ENCODE results near the gene MYPN.
"Not testable (repeated sequence)": the region's sequence is repeated elsewhere in the genome, so short reads cannot be mapped to it uniquely, and the experiment has no call there.

Gene MYPN

GRCh38 chr10:68184546-68184945 is 75.3 kb downstream of the MYPN start:
- no peak overlapping the region; the same call in 1 of the 2 replicates for H3K9ac ChIP-seq (ENCODE audit: low read depth, low read length)
- H3K4me1 ChIP-seq (ENCODE audit: insufficient read depth, low read length): peaks cover 4% of the 10 kb centered on the region; the same call in 1 of the 2 replicates
- H3K36me3 ChIP-seq (ENCODE audit: insufficient read depth, low read length): no peaks in the 10 kb centered on the region
- H3K9me3 ChIP-seq (ENCODE audit: control insufficient read depth, insufficient read depth, low read length): no peaks in the 10 kb centered on the region

GRCh38 chr10:68185085-68185484 is 75.8 kb downstream of the MYPN start:
- Histone ChIP-seq H3K4me1 (ENCODE audit: insufficient read depth, low read length) (peaks cover 4% of the 10 kb centered on the region; the same call in 1 of the 2 replicates), H3K9ac (ENCODE audit: low read depth, low read length) (no peak overlapping the region), H3K9me3 (ENCODE audit: control insufficient read depth, insufficient read depth, low read length) (no peaks in the 10 kb centered on the region), H3K36me3 (ENCODE audit: insufficient read depth, low read length) (no peaks in the 10 kb centered on the region)

GRCh38 chr10:68188835-68189234 is 79.5 kb downstream of the MYPN start:
- Histone ChIP-seq H3K36me3 (ENCODE audit: insufficient read depth, low read length) (no peaks in the 10 kb centered on the region), H3K9ac (ENCODE audit: low read depth, low read length) (no peak overlapping the region), H3K9me3 (ENCODE audit: control insufficient read depth, insufficient read depth, low read length) (no peaks in the 10 kb centered on the region), H3K4me1 (ENCODE audit: insufficient read depth, low read length) (peaks cover 4% of the 10 kb centered on the region; the same call in 1 of the 2 replicates)

GRCh38 chr10:68192113-68192512 is 82.8 kb downstream of the MYPN start:
- Histone ChIP-seq H3K4me1 (ENCODE audit: insufficient read depth, low read length) (no peaks in the 10 kb centered on the region), H3K36me3 (ENCODE audit: insufficient read depth, low read length) (no peaks in the 10 kb centered on the region), H3K9me3 (ENCODE audit: control insufficient read depth, insufficient read depth, low read length) (no peaks in the 10 kb centered on the region)

GRCh38 chr10:68194290-68194689 is 85.0 kb downstream of the MYPN start:
- H3K4me1 ChIP-seq (ENCODE audit: insufficient read depth, low read length): no peaks in the 10 kb centered on the region
- H3K9ac ChIP-seq (ENCODE audit: low read depth, low read length): no peak overlapping the region
- H3K36me3 ChIP-seq (ENCODE audit: insufficient read depth, low read length): no peaks in the 10 kb centered on the region
- no peaks in the 10 kb centered on the region for H3K9me3 ChIP-seq (ENCODE audit: control insufficient read depth, insufficient read depth, low read length)

More at GRCh38 chr10:68192113-68192512, 82.8 kb downstream of the MYPN start:
- H3K9ac ChIP-seq (ENCODE audit: low read depth, low read length): no peak overlapping the region

- H3K9ac ChIP-seq (ENCODE audit: low read depth, low read length); H3K36me3 ChIP-seq (ENCODE audit: insufficient read depth, low read length); H3K9me3 ChIP-seq (ENCODE audit: control insufficient read depth, insufficient read depth, low read length); H3K4me1 ChIP-seq (ENCODE audit: insufficient read depth, low read length): not testable (repeated sequence)
These were observed 86.5 kb downstream of the MYPN start for GRCh38 chr10:68195776-68196175.

- Histone ChIP-seq H3K9me3 (ENCODE audit: control insufficient read depth, insufficient read depth, low read length) (no peaks in the 10 kb centered on the region), H3K9ac (ENCODE audit: low read depth, low read length) (no peak overlapping the region), H3K4me1 (ENCODE audit: insufficient read depth, low read length) (no peaks in the 10 kb centered on the region), H3K36me3 (ENCODE audit: insufficient read depth, low read length) (no peaks in the 10 kb centered on the region)
These were observed 87.4 kb downstream of the MYPN start for GRCh38 chr10:68196701-68197100.

- H3K4me1 ChIP-seq (ENCODE audit: insufficient read depth, low read length): no peaks in the 10 kb centered on the region
- no peaks in the 10 kb centered on the region for H3K36me3 ChIP-seq (ENCODE audit: insufficient read depth, low read length)
- no peaks in the 10 kb centered on the region for H3K9me3 ChIP-seq (ENCODE audit: control insufficient read depth, insufficient read depth, low read length)
- H3K9ac ChIP-seq (ENCODE audit: low read depth, low read length): no peak overlapping the region
These were observed 93.7 kb downstream of the MYPN start for GRCh38 chr10:68202960-68203353.

GRCh38 chr10:68208424-68209042 is 99.2 kb downstream of the MYPN start:
- Histone ChIP-seq H3K9me3 (ENCODE audit: control insufficient read depth, insufficient read depth, low read length) (no peaks in the 10 kb centered on the region), H3K36me3 (ENCODE audit: insufficient read depth, low read length) (no peaks in the 10 kb centered on the region), H3K9ac (ENCODE audit: low read depth, low read length) (no peak overlapping the region), H3K4me1 (ENCODE audit: insufficient read depth, low read length) (peaks cover 10% of the 10 kb centered on the region; the same call in 1 of the 2 replicates)

GRCh38 chr10:68211669-68212068 is 102.4 kb downstream of the MYPN start:
- no peaks in the 10 kb centered on the region for H3K9me3 ChIP-seq (ENCODE audit: control insufficient read depth, insufficient read depth, low read length)
- no peak overlapping the region for H3K9ac ChIP-seq (ENCODE audit: low read depth, low read length)
- H3K4me1 ChIP-seq (ENCODE audit: insufficient read depth, low read length): peaks cover 10% of the 10 kb centered on the region; the same call in 1 of the 2 replicates
- H3K36me3 ChIP-seq (ENCODE audit: insufficient read depth, low read length): no peaks in the 10 kb centered on the region

- Histone ChIP-seq H3K36me3 (ENCODE audit: insufficient read depth, low read length) (no peaks in the 10 kb centered on the region), H3K4me1 (ENCODE audit: insufficient read depth, low read length) (peaks cover 10% of the 10 kb centered on the region; the same call in 1 of the 2 replicates), H3K9me3 (ENCODE audit: control insufficient read depth, insufficient read depth, low read length) (no peaks in the 10 kb centered on the region), H3K9ac (ENCODE audit: low read depth, low read length) (no peak overlapping the region)
These were observed 103.5 kb downstream of the MYPN start for GRCh38 chr10:68212721-68213352.

- no peak overlapping the region for H3K9ac ChIP-seq (ENCODE audit: low read depth, low read length)
- H3K9me3 ChIP-seq (ENCODE audit: control insufficient read depth, insufficient read depth, low read length): no peaks in the 10 kb centered on the region
- no peaks in the 10 kb centered on the region for H3K4me1 ChIP-seq (ENCODE audit: insufficient read depth, low read length)
- no peaks in the 10 kb centered on the region for H3K36me3 ChIP-seq (ENCODE audit: insufficient read depth, low read length)
These were observed 109.5 kb downstream of the MYPN start for GRCh38 chr10:68218786-68219185.

- H3K9ac ChIP-seq (ENCODE audit: low read depth, low read length): no peak overlapping the region
- no peaks in the 10 kb centered on the region for H3K36me3 ChIP-seq (ENCODE audit: insufficient read depth, low read length)
- H3K4me1 ChIP-seq (ENCODE audit: insufficient read depth, low read length): no peaks in the 10 kb centered on the region
- H3K9me3 ChIP-seq (ENCODE audit: control insufficient read depth, insufficient read depth, low read length): no peaks in the 10 kb centered on the region
These were observed 111.9 kb downstream of the MYPN start for GRCh38 chr10:68221196-68221595.

- Histone ChIP-seq H3K9ac (ENCODE audit: low read depth, low read length) (no peak overlapping the region), H3K36me3 (ENCODE audit: insufficient read depth, low read length) (no peaks in the 10 kb centered on the region), H3K9me3 (ENCODE audit: control insufficient read depth, insufficient read depth, low read length) (no peaks in the 10 kb centered on the region), H3K4me1 (ENCODE audit: insufficient read depth, low read length) (no peaks in the 10 kb centered on the region)
These were observed 113.1 kb downstream of the MYPN start for GRCh38 chr10:68222391-68222790.

GRCh38 chr10:68223535-68224165 is 114.4 kb downstream of the MYPN start:
- H3K9ac ChIP-seq (ENCODE audit: low read depth, low read length): no peak overlapping the region
- no peaks in the 10 kb centered on the region for H3K9me3 ChIP-seq (ENCODE audit: control insufficient read depth, insufficient read depth, low read length)
- H3K4me1 ChIP-seq (ENCODE audit: insufficient read depth, low read length): no peaks in the 10 kb centered on the region
- no peaks in the 10 kb centered on the region for H3K36me3 ChIP-seq (ENCODE audit: insufficient read depth, low read length)
